Measurements from ENCODE around the gene EFNA5.

EFNA5 gene

GRCh38 chr5:107533910-107534876, 136.5 kb downstream of the EFNA5 start:
- no peak for TF ChIP-seq CTCF (conservative IDR thresholded peaks at IDR 0.05; ENCODE audit: low read length)
- DNase-seq (ENCODE audit: low read depth), result no peak

GRCh38 chr5:107532916-107533315, 137.8 kb downstream of the EFNA5 start:
- TF ChIP-seq CTCF (conservative IDR thresholded peaks at IDR 0.05; ENCODE audit: low read length), result no peak
- no peak overlapping the region for H3K4me3 ChIP-seq (ENCODE audit: low read length)
- DNase-seq (ENCODE audit: low read depth), result no peak

More at GRCh38 chr5:107533910-107534876, 136.5 kb downstream of the EFNA5 start:
- no peak overlapping the region for H3K4me3 ChIP-seq (ENCODE audit: low read length)

GRCh38 chr5:107532169-107532878, 138.4 kb downstream of the EFNA5 start:
- no peak for DNase-seq (ENCODE audit: low read depth)
- no peak for TF ChIP-seq CTCF (conservative IDR thresholded peaks at IDR 0.05; ENCODE audit: low read length)
- no peak overlapping the region for H3K4me3 ChIP-seq (ENCODE audit: low read length)

- DNase-seq (ENCODE audit: low read depth), result no peak
- no peak for TF ChIP-seq CTCF (conservative IDR thresholded peaks at IDR 0.05; ENCODE audit: low read length)
- H3K4me3 ChIP-seq (ENCODE audit: low read length), result no peak overlapping the region
These were observed 139.4 kb downstream of the EFNA5 start for GRCh38 chr5:107531308-107531707.

GRCh38 chr5:107529618-107530017, 141.1 kb downstream of the EFNA5 start:
- DNase-seq (ENCODE audit: low read depth), result no peak
- TF ChIP-seq CTCF (conservative IDR thresholded peaks at IDR 0.05; ENCODE audit: low read length), result no peak
- H3K4me3 ChIP-seq (ENCODE audit: low read length), result no peak overlapping the region

- DNase-seq (ENCODE audit: low read depth), result no peak
- TF ChIP-seq CTCF (conservative IDR thresholded peaks at IDR 0.05; ENCODE audit: low read length), result no peak
- no peak overlapping the region for H3K4me3 ChIP-seq (ENCODE audit: low read length)
These were observed 144.3 kb downstream of the EFNA5 start for GRCh38 chr5:107526270-107526937.

Measured in AG10803 (cell line).